Activated gamma-delta T cell treated with anti-CD3 and anti-CD28 coated beads, Interleukin-2, amount 50 U/mL, for 16 hours (primary cell): ENCODE data around the gene AP1AR.

Experiments
- DNase-seq: peaks from one replicate; pipeline ENCODE4 v3.0.0-alpha.2; 2020; ENCODE audit warnings: low read depth

AP1AR gene

DNA sequence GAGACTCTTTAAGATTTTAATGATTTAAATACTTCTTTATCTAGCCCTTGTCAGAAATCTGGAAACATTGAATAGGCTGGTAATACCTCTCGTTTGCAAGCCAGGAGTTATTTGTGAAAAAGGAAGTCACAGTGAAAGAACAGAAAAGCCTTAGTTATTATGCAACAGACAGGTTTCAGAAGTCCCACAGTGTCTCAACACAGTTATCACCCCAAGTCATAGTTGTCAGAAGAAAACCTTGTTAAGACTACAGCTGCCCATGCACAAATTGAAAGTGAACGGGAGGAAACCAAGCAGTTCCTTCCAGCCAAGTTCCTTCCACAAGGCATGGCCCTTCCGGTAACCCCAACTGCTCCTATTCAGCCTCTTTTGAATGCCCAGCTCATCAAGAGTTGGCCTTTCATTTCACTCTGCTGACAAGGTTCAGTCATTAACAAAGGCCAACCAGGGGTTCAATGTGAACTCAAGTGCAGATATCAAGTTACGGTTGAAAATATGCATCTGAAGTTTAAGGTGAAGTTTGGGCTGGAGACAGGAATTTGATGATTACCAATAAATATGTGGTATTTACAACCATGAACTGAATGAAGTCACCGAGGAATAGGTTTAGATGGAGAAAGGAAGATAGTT lies 81.1 kb downstream of the AP1AR start:
- DNase-seq: no peak

DNA sequence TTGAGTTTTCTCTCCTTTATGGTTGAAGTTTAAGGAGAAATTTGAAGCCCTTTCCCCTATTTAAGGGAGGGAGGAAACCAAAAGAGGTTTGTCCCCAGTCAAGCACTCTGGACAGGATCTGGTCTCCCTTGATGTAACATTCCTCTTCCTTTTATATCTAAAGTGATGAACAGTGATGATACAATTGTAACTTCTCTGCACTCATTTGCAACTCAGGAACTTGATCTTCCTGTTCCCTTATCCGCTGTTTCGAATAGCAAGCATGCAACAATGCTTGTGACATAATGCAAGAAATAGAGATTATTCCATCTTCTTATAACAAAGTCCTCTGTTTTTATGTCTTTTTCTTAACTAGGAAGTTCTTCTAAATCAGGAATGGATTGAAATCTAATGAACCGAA lies 83.9 kb downstream of the AP1AR start:
- DNase-seq: no peak

- no peak for DNase-seq
Observed at GRCh38 chr4:112316360-112316759, 84.8 kb downstream of the AP1AR start.

- no peak for DNase-seq
Observed at GRCh38 chr4:112318239-112319142, 86.9 kb downstream of the AP1AR start.
